ENCODE measurements around the gene SUB1.

DNA sequence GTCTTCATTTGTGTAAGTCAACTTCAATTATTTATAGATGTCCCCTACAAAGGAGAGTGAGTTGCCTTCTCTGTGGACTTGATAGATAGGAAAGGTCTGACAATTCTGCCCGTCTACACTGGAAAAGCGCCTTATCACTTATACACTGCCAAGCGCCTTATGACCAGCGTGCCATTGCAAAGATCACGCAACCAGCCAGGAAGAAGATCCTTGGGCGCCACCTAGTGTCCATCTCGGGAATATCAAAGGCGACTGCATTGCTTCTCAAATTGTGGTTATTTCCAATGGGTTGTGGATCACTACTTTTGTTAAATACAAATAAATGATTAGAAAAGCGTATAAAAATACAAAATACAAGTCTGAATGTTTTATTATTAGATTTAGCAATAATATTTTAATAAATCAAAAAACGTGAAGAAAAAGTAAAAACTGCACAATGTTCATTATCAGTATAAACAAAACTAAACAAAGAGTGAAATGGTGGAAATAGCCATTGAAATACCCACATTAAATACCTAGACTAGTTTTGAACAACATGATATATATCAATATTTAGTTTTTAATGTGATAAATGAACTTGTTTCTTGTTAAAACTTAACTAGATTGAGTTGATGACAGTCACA lies 27.8 kb downstream of the SUB1 start:
- TF ChIP-seq, protein P1, sequence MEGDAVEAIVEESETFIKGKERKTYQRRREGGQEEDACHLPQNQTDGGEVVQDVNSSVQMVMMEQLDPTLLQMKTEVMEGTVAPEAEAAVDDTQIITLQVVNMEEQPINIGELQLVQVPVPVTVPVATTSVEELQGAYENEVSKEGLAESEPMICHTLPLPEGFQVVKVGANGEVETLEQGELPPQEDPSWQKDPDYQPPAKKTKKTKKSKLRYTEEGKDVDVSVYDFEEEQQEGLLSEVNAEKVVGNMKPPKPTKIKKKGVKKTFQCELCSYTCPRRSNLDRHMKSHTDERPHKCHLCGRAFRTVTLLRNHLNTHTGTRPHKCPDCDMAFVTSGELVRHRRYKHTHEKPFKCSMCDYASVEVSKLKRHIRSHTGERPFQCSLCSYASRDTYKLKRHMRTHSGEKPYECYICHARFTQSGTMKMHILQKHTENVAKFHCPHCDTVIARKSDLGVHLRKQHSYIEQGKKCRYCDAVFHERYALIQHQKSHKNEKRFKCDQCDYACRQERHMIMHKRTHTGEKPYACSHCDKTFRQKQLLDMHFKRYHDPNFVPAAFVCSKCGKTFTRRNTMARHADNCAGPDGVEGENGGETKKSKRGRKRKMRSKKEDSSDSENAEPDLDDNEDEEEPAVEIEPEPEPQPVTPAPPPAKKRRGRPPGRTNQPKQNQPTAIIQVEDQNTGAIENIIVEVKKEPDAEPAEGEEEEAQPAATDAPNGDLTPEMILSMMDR (IDR thresholded peaks at IDR 0.05; ENCODE audit: low read length), result peak; percentile 89
- no peak for TF ChIP-seq EZH2 (IDR thresholded peaks at IDR 0.05; ENCODE audit: borderline replicate concordance, low read length)

All from OCI-LY1 (cell line).